AG04450 (cell line): Measurements from ENCODE around the gene THBS2. TPM values are rescaled to one million over a fixed set of nuclear protein-coding genes. Genes with fewer than 3 reads are reported as not detected.
"Not testable (repeated sequence)": the region's sequence is repeated elsewhere in the genome, so short reads cannot be mapped to it uniquely, and the experiment has no call there.

ENCODE experiments used
- CTCF ChIA-PET: fragments of 300-600, 350-600 bp; formaldehyde crosslinking; extraction: SDS; loops from one replicate; lab custom pipeline; 2022; ENCODE audit warnings: antibody characterized with exemption, inconsistent platforms; lab: Charles Lee
- POLR2A ChIA-PET: fragments of 350-600 bp; formaldehyde crosslinking; extraction: SDS; loops from one replicate; lab custom pipeline; 2021; ENCODE audit warnings: antibody characterized with exemption, inconsistent platforms; lab: Yijun Ruan, JAX
- DNase-seq: peaks from one replicate; pipeline ENCODE4 v3.0.0-alpha.2; 2011; ENCODE audit warnings: low read depth, low spot score
- H3K27ac ChIP-seq: one replicate; pipeline ENCODE4 v1.5.1; 2012; ENCODE audit warnings: low read depth, low read length, control low read depth
- H3K27me3 ChIP-seq: one replicate; pipeline ENCODE4 v1.6.0; 2012; ENCODE audit warnings: low read length; ENCODE audit not compliant: control insufficient read depth, insufficient read depth
- H3K4me3 ChIP-seq: 2 replicates; pipeline ENCODE4 v1.5.1; 2011; ENCODE audit warnings: mild to moderate bottlenecking, low read depth, low read length, control low read depth
- H3K9me3 ChIP-seq: 2 replicates; pipeline ENCODE4 v1.5.1; 2012; ENCODE audit warnings: low read length; ENCODE audit not compliant: control insufficient read depth, insufficient read depth
- polyA plus RNA-seq: library from polyadenylated mRNA; depleted of rRNA; stranded (reverse); fragments of >200 nt; gene quantifications from 2 replicates; pipeline ENCODE4 v1.2.3, GENCODE V29; 2011
- TF ChIP-seq, protein P1 (sequence below): IDR thresholded peaks from 2 replicates; pipeline ENCODE4 v1.5.1; 2011; ENCODE audit warnings: low read depth, low read length, control low read depth, inconsistent platforms

THBS2 gene
- polyA plus RNA-seq, 1 experiment = 95.8 TPM

DNA sequence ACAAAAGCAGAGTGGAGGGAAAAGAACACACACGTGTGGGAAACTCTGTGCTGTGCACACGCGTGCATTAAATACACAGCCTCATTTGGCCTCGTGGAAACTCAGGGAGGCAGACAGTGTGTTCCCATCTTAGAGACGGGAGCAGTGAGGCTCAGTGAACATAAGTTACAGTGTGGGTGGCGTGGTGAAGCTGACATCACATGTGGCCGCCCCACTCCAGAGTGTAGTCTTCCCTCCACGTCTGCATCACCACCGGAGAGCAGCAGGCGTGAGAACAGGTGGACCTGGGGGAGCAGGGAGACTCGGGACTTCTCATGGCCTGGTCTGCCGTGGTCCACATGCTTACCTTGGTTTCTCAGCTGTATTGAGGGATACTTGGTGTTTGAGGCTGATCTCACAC, 51.7 kb downstream of the THBS2 start:
- POLR2A ChIA-PET = no interaction called here
- no peak for DNase-seq
- H3K27ac ChIP-seq = no peak overlapping the region
- TF ChIP-seq, protein P1, sequence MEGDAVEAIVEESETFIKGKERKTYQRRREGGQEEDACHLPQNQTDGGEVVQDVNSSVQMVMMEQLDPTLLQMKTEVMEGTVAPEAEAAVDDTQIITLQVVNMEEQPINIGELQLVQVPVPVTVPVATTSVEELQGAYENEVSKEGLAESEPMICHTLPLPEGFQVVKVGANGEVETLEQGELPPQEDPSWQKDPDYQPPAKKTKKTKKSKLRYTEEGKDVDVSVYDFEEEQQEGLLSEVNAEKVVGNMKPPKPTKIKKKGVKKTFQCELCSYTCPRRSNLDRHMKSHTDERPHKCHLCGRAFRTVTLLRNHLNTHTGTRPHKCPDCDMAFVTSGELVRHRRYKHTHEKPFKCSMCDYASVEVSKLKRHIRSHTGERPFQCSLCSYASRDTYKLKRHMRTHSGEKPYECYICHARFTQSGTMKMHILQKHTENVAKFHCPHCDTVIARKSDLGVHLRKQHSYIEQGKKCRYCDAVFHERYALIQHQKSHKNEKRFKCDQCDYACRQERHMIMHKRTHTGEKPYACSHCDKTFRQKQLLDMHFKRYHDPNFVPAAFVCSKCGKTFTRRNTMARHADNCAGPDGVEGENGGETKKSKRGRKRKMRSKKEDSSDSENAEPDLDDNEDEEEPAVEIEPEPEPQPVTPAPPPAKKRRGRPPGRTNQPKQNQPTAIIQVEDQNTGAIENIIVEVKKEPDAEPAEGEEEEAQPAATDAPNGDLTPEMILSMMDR = no peak
- no peak overlapping the region for H3K4me3 ChIP-seq
- CTCF ChIA-PET = no interaction called here
- no peaks in the 10 kb centered on the region for H3K27me3 ChIP-seq
- peaks cover 8% of the 10 kb centered on the region for H3K9me3 ChIP-seq

DNA sequence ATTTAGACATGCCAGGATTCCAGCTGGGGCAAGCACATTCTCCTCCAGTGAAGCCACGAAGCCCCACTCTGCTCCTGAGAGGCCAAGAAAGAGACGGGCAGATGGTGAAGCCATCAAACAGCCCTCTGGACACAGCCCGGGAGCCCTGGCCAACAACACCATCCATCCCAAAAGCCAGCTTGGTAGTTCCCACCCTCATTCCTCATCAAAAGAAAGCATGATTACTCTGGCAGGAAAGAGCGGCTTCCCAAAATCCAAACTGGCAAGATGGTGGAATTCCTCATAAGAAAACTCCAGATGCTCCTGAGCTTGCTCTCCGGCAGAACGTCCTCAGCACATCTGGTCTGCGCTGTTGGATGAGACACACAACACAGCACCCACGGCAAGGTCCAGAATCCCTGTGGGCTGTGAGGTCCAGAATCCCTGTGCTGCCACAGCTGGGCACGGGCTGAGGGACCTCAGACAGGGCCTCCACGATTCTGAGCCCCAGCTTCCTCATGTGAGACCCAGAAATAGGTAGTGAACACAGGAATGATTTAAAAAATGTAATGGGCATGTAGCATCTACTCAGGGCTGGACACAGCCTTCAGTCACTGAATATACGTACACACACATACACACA, 52.6 kb downstream of the THBS2 start:
- POLR2A ChIA-PET = no interaction called here
- TF ChIP-seq, protein P1 = no peak
- CTCF ChIA-PET = no interaction called here
- H3K27ac ChIP-seq = no peak overlapping the region
- no peaks in the 10 kb centered on the region for H3K27me3 ChIP-seq
- peaks cover 6% of the 10 kb centered on the region; the same call in 1 of the 2 replicates for H3K9me3 ChIP-seq
- no peak overlapping the region for H3K4me3 ChIP-seq
- DNase-seq = no peak

DNA sequence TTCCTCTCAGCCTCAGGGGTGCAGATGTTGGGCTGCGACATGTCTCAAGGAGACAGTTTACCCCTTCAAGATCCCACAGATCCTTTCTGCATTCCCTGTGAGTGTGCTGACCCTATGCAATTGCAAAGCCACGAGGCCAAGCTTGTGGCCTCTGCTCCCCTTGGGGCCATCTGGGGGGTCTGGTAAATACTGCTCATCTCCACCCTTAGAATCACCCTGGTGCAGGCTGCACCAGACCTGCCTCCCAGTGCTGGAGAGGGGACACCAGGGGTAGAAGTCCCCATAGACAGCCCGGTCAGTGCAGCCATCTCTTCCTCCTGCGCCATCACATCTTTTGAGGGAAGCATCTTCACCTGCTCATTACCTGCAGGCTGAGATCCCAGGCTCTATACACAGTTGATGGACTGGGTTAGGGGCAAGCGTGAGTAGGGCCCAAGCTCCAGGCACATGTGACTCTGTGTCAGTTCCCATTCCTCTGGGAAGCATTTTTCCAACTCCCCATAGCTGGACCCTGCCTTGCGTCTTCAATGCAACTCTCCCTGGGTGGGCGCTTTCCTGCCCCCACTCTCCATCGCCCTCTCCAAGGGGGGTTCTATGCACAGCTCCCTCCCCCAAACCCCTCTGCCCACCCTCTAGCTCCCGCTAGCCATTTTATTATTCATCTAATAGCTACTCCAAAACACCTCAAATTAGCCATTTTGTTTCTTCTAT, 53.9 kb downstream of the THBS2 start:
- Histone ChIP-seq H3K4me3 (no peak overlapping the region), H3K9me3 (peaks cover 6% of the 10 kb centered on the region; the same call in 1 of the 2 replicates), H3K27ac (no peak overlapping the region), H3K27me3 (no peaks in the 10 kb centered on the region)
- no peak for DNase-seq
- TF ChIP-seq, protein P1 = no peak
- POLR2A ChIA-PET = no interaction called here
- CTCF ChIA-PET = interaction anchor here (0.7 kb wide), 1 partner anchor 244 kb away, joined by 3 read pairs; no protein-coding TSS in a partner anchor

DNA sequence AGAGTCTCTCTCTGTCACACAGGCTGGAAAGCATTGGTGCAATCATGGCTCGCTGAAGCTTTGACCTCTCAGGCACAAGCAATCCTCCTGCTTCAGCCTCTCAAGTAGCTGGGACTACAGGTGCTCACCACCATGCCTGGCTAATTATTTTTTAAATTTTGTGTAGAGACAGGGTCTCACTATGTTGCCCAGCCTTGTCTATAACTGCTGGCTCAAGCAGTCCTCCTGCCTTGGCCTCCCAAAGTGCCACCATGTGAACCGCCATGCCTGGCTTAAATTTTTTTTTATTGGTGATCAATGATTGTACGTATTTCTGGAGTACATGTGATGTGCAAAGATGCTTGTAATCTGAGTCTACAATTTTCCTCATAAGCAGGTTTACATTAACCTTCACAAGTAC, 54.8 kb downstream of the THBS2 start:
- no peak overlapping the region for H3K27ac ChIP-seq
- DNase-seq = no peak
- no peak overlapping the region for H3K4me3 ChIP-seq
- no peaks in the 10 kb centered on the region for H3K27me3 ChIP-seq
- CTCF ChIA-PET = no interaction called here
- peaks cover 6% of the 10 kb centered on the region; the same call in 1 of the 2 replicates for H3K9me3 ChIP-seq
- TF ChIP-seq, protein P1 = no peak
- POLR2A ChIA-PET = no interaction called here

DNA sequence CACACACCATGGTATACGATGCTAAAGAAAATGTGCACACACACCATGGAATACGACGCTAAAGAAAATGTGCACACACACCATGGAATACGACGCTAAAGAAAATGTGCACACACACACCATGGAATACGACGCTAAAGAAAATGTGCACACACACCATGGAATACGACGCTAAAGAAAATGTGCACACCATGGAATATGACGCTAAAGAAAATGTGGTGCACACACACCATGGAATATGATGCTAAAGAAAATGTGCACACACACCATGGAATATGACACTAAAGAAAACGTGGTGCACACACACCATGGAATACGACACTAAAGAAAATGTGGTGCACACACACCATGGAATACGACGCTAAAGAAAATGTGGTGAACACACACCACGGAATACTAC, 55.7 kb downstream of the THBS2 start:
- H3K9me3 ChIP-seq, H3K27ac ChIP-seq, DNase-seq, CTCF ChIA-PET, H3K27me3 ChIP-seq, H3K4me3 ChIP-seq, POLR2A ChIA-PET: not testable (repeated sequence)

DNA sequence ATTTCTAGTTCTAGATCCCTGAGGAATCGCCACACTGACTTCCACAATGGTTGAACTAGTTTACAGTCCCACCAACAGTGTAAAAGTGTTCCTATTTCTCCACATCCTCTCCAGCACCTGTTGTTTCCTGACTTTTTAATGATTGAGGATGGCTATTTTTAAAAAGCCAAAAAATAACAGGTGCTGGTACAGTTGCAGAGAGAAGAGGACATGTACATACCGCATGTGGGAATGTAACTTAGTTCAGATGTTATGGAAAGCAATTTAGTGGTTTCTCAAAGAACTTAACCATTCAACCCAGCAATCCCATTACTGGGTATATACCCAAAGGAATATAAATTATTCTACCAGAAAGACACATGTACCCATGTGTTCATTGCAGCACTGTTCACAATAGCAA, 57.4 kb downstream of the THBS2 start:
- CTCF ChIA-PET, DNase-seq, H3K27ac ChIP-seq, POLR2A ChIA-PET, H3K27me3 ChIP-seq, H3K4me3 ChIP-seq: not testable (repeated sequence)
- H3K9me3 ChIP-seq = peaks cover 11% of the 10 kb centered on the region; the same call in 1 of the 2 replicates
